Left lobe of liver (tissue), 2 donors: ENCODE measurements around the gene OR2F1. TPM values are rescaled to one million over a fixed set of nuclear protein-coding genes. Genes with fewer than 3 reads are reported as not detected.
"Not testable (repeated sequence)": the region's sequence is repeated elsewhere in the genome, so short reads cannot be mapped to it uniquely, and the experiment has no call there.

Experiments used
- ATAC-seq: fragments of 200-7000 bp; cut with Tn5 transposase; one replicate; pipeline ENCODE4 v1.9.1; 2020; ENCODE audit warnings: mild to moderate bottlenecking, moderate library complexity
- DNase-seq: peaks from one replicate; pipeline ENCODE4 v3.0.0-alpha.2; 2020; ENCODE audit warnings: low spot score
- total RNA-seq: library from RNA; stranded (reverse); gene quantifications from one replicate; pipeline ENCODE4 v1.2.1, GENCODE V29; 2021
- donor health status: DM: no; HTN: no; CAD: no; lungs with moderate emphysema.
- donor health status: DM: no; HTN: yes; CAD: no.

Gene OR2F1
- total RNA-seq, 1 donor from 2014 or later: not detected

- DNase-seq: no peak
- ATAC-seq: no peak
Observed at GRCh38 chr7:144006029-144006691, 51.5 kb downstream of the OR2F1 start.

GRCh38 chr7:144006692-144007042 lies 52.0 kb downstream of the OR2F1 start:
- ATAC-seq: no peak
- no peak for DNase-seq

DNA sequence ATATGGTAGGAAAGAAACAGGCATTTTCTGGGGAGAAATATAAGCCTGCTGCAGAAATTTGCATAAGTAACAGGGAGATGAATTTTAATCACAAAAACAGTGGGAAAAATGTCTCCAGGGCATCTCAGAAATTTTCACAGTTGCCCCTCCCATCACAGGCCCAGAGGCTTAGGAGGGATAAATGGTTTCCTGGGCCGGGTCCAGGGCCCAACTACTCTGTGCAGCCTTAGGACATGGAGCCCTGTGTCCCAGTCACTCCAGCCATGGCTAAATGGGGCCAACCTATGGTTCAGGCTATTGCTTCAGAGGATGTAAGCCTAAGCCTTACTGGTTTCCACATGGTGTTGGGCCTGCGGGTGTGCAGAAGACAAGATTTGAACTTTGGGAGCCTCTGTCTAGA lies 54.7 kb downstream of the OR2F1 start:
- ATAC-seq: no peak
- no peak for DNase-seq

GRCh38 chr7:144010061-144010460 lies 55.4 kb downstream of the OR2F1 start:
- ATAC-seq, DNase-seq: not testable (repeated sequence)

- not testable (repeated sequence) for DNase-seq, ATAC-seq
Observed at GRCh38 chr7:144010821-144011220, 56.2 kb downstream of the OR2F1 start.

- ATAC-seq (no peak), DNase-seq (no peak)
Observed at GRCh38 chr7:144011458-144012230, 57.0 kb downstream of the OR2F1 start.

Other genes starting within 250 kb of the OR2F1 start
- gene CTAGE6, start 197.1 kb upstream of the OR2F1 start, total RNA-seq: not detected
- 56.1 TPM for gene TCAF1, start 52.7 kb upstream of the OR2F1 start, total RNA-seq
- gene OR2F2, start 19.6 kb upstream of the OR2F1 start, total RNA-seq: not detected
- not detected for gene OR6B1, start 45.5 kb downstream of the OR2F1 start, total RNA-seq
- gene OR2A5, start 94.1 kb downstream of the OR2F1 start, total RNA-seq: not detected
- gene OR2A25, start 115.0 kb downstream of the OR2F1 start, total RNA-seq: not detected
- not detected for gene OR2A12, start 131.4 kb downstream of the OR2F1 start, total RNA-seq
- not detected for gene OR2A2, start 154.7 kb downstream of the OR2F1 start, total RNA-seq
- gene OR2A14, start 168.3 kb downstream of the OR2F1 start, total RNA-seq: not detected
- 1.4 TPM for gene CTAGE4, start 228.6 kb downstream of the OR2F1 start, total RNA-seq
- 7.2 TPM for gene ARHGEF35, start 241.0 kb downstream of the OR2F1 start, total RNA-seq